ENCODE results near the gene GNG2. TPM values are rescaled to one million over a fixed set of nuclear protein-coding genes. Genes with fewer than 3 reads are reported as not detected.

Gene GNG2
- total RNA-seq, 1 experiment from 2014 or later, result 18.9 TPM

GRCh38 chr14:51996148-51996746 is 135.8 kb downstream of the GNG2 start:
- peak; percentile 53 for DNase-seq (ENCODE audit: low spot score)
- Histone ChIP-seq H3K9me3 (ENCODE audit: low read depth, low read length, poor library complexity, severe bottlenecking) (no peaks in the 10 kb centered on the region), H3K36me3 (ENCODE audit: insufficient read depth, low read length, poor library complexity, severe bottlenecking) (peaks cover 77% of the 10 kb centered on the region), H3K4me1 (ENCODE audit: insufficient read depth, low read length, poor library complexity, severe bottlenecking) (peaks cover 5% of the 10 kb centered on the region), H3K4me3 (ENCODE audit: low read depth, low read length, poor library complexity, severe bottlenecking) (no peak overlapping the region), H3K27ac (ENCODE audit: low read depth, low read length, poor library complexity, severe bottlenecking) (no peak overlapping the region), H3K27me3 (replicated peaks; ENCODE audit: insufficient read depth, low read depth, low read length, poor library complexity) (no peaks in the 10 kb centered on the region)
- ChIA-PET CTCF (no interaction called here), POLR2A (ENCODE audit: low non-redundant PET) (no interaction called here)
- TF ChIP-seq CTCF (conservative IDR thresholded peaks at IDR 0.05; ENCODE audit: low read depth, low read length), result peak; percentile 80
- TF ChIP-seq EZH2 (IDR thresholded peaks at IDR 0.05; ENCODE audit: borderline replicate concordance, low read depth, low read length, poor library complexity, severe bottlenecking), result no peak
- BruUV-seq (replicated peaks), result no TSS peak
- intact Hi-C loops (cut with micrococcal nuclease; ENCODE audit: unreplicated experiment), result loop anchor here (2.0 to 10.0 kb wide), 2 partner anchors 135 to 279 kb away; no protein-coding TSS in a partner anchor

- H3K36me3 ChIP-seq (ENCODE audit: insufficient read depth, low read length, poor library complexity, severe bottlenecking), result peaks cover 79% of the 10 kb centered on the region
These were observed 137.9 kb downstream of the GNG2 start for GRCh38 chr14:51998348-51998747.

GRCh38 chr14:51999084-51999483 is 138.7 kb downstream of the GNG2 start:
- intact Hi-C loops (cut with micrococcal nuclease; ENCODE audit: unreplicated experiment), result loop anchor here (10.0 kb wide), 1 partner anchor 276 kb away; no protein-coding TSS in a partner anchor
- POLR2A ChIA-PET (ENCODE audit: low non-redundant PET), result no interaction called here

More at GRCh38 chr14:51998348-51998747, 137.9 kb downstream of the GNG2 start:
- TF ChIP-seq EZH2 (IDR thresholded peaks at IDR 0.05; ENCODE audit: borderline replicate concordance, low read depth, low read length, poor library complexity, severe bottlenecking), result no peak
- no peak for TF ChIP-seq CTCF (conservative IDR thresholded peaks at IDR 0.05; ENCODE audit: low read depth, low read length)
- Histone ChIP-seq H3K27ac (ENCODE audit: low read depth, low read length, poor library complexity, severe bottlenecking) (no peak overlapping the region), H3K9me3 (ENCODE audit: low read depth, low read length, poor library complexity, severe bottlenecking) (no peaks in the 10 kb centered on the region), H3K4me1 (ENCODE audit: insufficient read depth, low read length, poor library complexity, severe bottlenecking) (peaks cover 5% of the 10 kb centered on the region), H3K27me3 (replicated peaks; ENCODE audit: insufficient read depth, low read depth, low read length, poor library complexity) (no peaks in the 10 kb centered on the region), H3K4me3 (ENCODE audit: low read depth, low read length, poor library complexity, severe bottlenecking) (no peak overlapping the region)
- no peak for DNase-seq (ENCODE audit: low spot score)
- intact Hi-C loops (cut with micrococcal nuclease; ENCODE audit: unreplicated experiment), result loop anchor here (10.0 kb wide), 1 partner anchor 276 kb away; no protein-coding TSS in a partner anchor
- CTCF ChIA-PET, result no interaction called here
- BruUV-seq (replicated peaks), result no TSS peak
- POLR2A ChIA-PET (ENCODE audit: low non-redundant PET), result no interaction called here

More at GRCh38 chr14:51999084-51999483, 138.7 kb downstream of the GNG2 start:
- H3K36me3 ChIP-seq (ENCODE audit: insufficient read depth, low read length, poor library complexity, severe bottlenecking), result peaks cover 79% of the 10 kb centered on the region
- H3K9me3 ChIP-seq (ENCODE audit: low read depth, low read length, poor library complexity, severe bottlenecking), result no peaks in the 10 kb centered on the region
- DNase-seq (ENCODE audit: low spot score), result no peak
- no TSS peak for BruUV-seq (replicated peaks)
- no peak overlapping the region for H3K27ac ChIP-seq (ENCODE audit: low read depth, low read length, poor library complexity, severe bottlenecking)
- no peaks in the 10 kb centered on the region for H3K27me3 ChIP-seq (replicated peaks; ENCODE audit: insufficient read depth, low read depth, low read length, poor library complexity)
- CTCF ChIA-PET, result no interaction called here
- no peak overlapping the region for H3K4me3 ChIP-seq (ENCODE audit: low read depth, low read length, poor library complexity, severe bottlenecking)
- H3K4me1 ChIP-seq (ENCODE audit: insufficient read depth, low read length, poor library complexity, severe bottlenecking), result peaks cover 5% of the 10 kb centered on the region
- TF ChIP-seq EZH2 (IDR thresholded peaks at IDR 0.05; ENCODE audit: borderline replicate concordance, low read depth, low read length, poor library complexity, severe bottlenecking) (no peak), CTCF (conservative IDR thresholded peaks at IDR 0.05; ENCODE audit: low read depth, low read length) (no peak)
